A549 (cell line): ENCODE results near the gene SYTL2. TPM values are rescaled to one million over a fixed set of nuclear protein-coding genes. Genes with fewer than 3 reads are reported as not detected.
"Not testable (repeated sequence)": the region's sequence is repeated elsewhere in the genome, so short reads cannot be mapped to it uniquely, and the experiment has no call there.

Source experiments
- ATAC-seq, 2 experiments: fragments of 200-7000 bp in 1 of 2; fragments of >200 bp in 1 of 2; cut with Nextera tagmentation in 1 of 2; cut with Tn5 transposase in 1 of 2; 3 replicates each; pipeline versions ENCODE4 v1.8.0 to v1.9.1; 2018 to 2020; ENCODE audit warnings: mild to moderate bottlenecking in 1 of 2, moderate library complexity in 1 of 2
- CTCF ChIA-PET: fragments of 300-600 bp; sonication (Branson Sonifier 250); formaldehyde crosslinking; extraction: SDS; loops from one replicate; lab custom pipeline; 2021; ENCODE audit warnings: antibody characterized with exemption, inconsistent platforms; lab: Yijun Ruan, JAX
- POLR2A ChIA-PET: fragments of 350-600 bp; formaldehyde crosslinking; extraction: SDS; loops from one replicate; lab custom pipeline; 2021; ENCODE audit warnings: antibody characterized with exemption, inconsistent platforms; lab: Yijun Ruan, JAX
- DNase-seq, 2 experiments: peaks; one replicate each; pipeline versions ENCODE4 v3.0.0 to v3.0.0-alpha.2; 2011 to 2016; ENCODE audit warnings: low read depth in 1 of 2, low spot score in 1 of 2
- FAIRE-seq: peaks from 2 replicates; lab custom pipeline; 2011; peaks lifted over from hg19 to GRCh38; lab: Jason Lieb, UNC
- H3K27ac ChIP-seq, 2 experiments: fragments of >200 bp; sonication (Bioruptor Twin); formaldehyde crosslinking; 3 replicates each; pipeline ENCODE4 v1.5.1; 2016 to 2017
- H3K4me1 ChIP-seq: fragments of >200 bp; sonication (Bioruptor Twin); formaldehyde crosslinking; 3 replicates; pipeline ENCODE4 v1.6.1; 2016
- H3K4me2 ChIP-seq: fragments of >200 bp; sonication (Bioruptor Twin); formaldehyde crosslinking; 3 replicates; pipeline ENCODE4 v1.6.1; 2016
- H3K4me3 ChIP-seq: fragments of >200 bp; sonication (Bioruptor Twin); formaldehyde crosslinking; 3 replicates; pipeline ENCODE4 v1.5.1; 2016
- H3K9me3 ChIP-seq: fragments of >200 bp; sonication (Bioruptor Twin); formaldehyde crosslinking; 3 replicates; pipeline ENCODE4 v1.6.1; 2016
- CBX8 ChIP-seq: fragments of 200-600 bp; sonication (generic); IDR thresholded peaks from 2 replicates; pipeline ENCODE4 v1.6.1; 2016
- CEBPB ChIP-seq, 2 experiments: fragments of >200 bp in 1 of 2; sonication (Bioruptor Twin) in 1 of 2; formaldehyde crosslinking in 1 of 2; IDR thresholded peaks; 2 replicates each; pipeline ENCODE4 v1.6.1; 2012 to 2016
- CHD4 ChIP-seq: fragments of 200-600 bp; sonication (generic); IDR thresholded peaks from 2 replicates; pipeline ENCODE4 v1.6.1; 2016; ENCODE audit warnings: antibody characterized with exemption, mild to moderate bottlenecking, borderline replicate concordance
- CTCF ChIP-seq: fragments of >200 bp; sonication (Bioruptor Twin); formaldehyde crosslinking; IDR thresholded peaks from 3 replicates; pipeline ENCODE4 v1.5.1; 2016
- E2F6 ChIP-seq: IDR thresholded peaks from 2 replicates; pipeline ENCODE4 v1.6.1; 2012; ENCODE audit warnings: low read depth, borderline replicate concordance
- EP300 ChIP-seq, 2 experiments: fragments of >200 bp; sonication (Bioruptor Twin); formaldehyde crosslinking; IDR thresholded peaks; 2 replicates in 1 of 2; 3 replicates in 1 of 2; pipeline ENCODE4 v1.6.1; 2016 to 2017
- GATA3 ChIP-seq: IDR thresholded peaks from 2 replicates; pipeline ENCODE4 v1.6.1; 2012; ENCODE audit warnings: borderline replicate concordance
- HEYL ChIP-seq: fragments of 250-450 bp; sonication (Bioruptor Pico); IDR thresholded peaks from 2 replicates; pipeline ENCODE4 v1.8.0; 2021; ENCODE audit warnings: mild to moderate bottlenecking, moderate library complexity
- JUN ChIP-seq, 2 experiments: fragments of >200 bp; sonication (Bioruptor Twin); formaldehyde crosslinking; IDR thresholded peaks; 2 replicates in 1 of 2; 3 replicates in 1 of 2; pipeline ENCODE4 v1.6.1; 2016 to 2017
- MAFK ChIP-seq: fragments of 450-650 bp; IDR thresholded peaks from 2 replicates; pipeline ENCODE4 v1.6.1; 2014; ENCODE audit not compliant: partially characterized antibody
- MAX ChIP-seq: IDR thresholded peaks from 2 replicates; pipeline ENCODE4 v1.6.1; 2012
- NFE2L2 ChIP-seq: fragments of 150-350 bp; conservative IDR thresholded peaks from 2 replicates; pipeline ENCODE4 v1.6.1; 2014; ENCODE audit warnings: low read length
- NPAS2 ChIP-seq: fragments of 250-450 bp; sonication (Bioruptor Pico); IDR thresholded peaks from 2 replicates; pipeline ENCODE4 v1.8.0; 2022; ENCODE audit warnings: mild to moderate bottlenecking, moderate library complexity, borderline replicate concordance
- NR3C1 ChIP-seq: fragments of >200 bp; sonication (Bioruptor Twin); formaldehyde crosslinking; IDR thresholded peaks from 3 replicates; pipeline ENCODE4 v1.6.1; 2017
- PHF8 ChIP-seq: fragments of 200-600 bp; sonication (generic); IDR thresholded peaks from 2 replicates; pipeline ENCODE4 v1.6.1; 2016; ENCODE audit warnings: low read depth, mild to moderate bottlenecking, antibody characterized with exemption, moderate library complexity, borderline replicate concordance
- POLR2A ChIP-seq: IDR thresholded peaks from 2 replicates; pipeline ENCODE4 v1.6.1; 2012; ENCODE audit warnings: mild to moderate bottlenecking, low read length
- POLR2AphosphoS2 ChIP-seq: conservative IDR thresholded peaks from 2 replicates; pipeline ENCODE4 v1.6.1; 2012; ENCODE audit warnings: low read length, improper control_type of control experiment, inconsistent platforms
- RAD21 ChIP-seq, 2 experiments: fragments of >200 bp in 1 of 2; sonication (Bioruptor Twin) in 1 of 2; formaldehyde crosslinking in 1 of 2; IDR thresholded peaks in 1 of 2; conservative IDR thresholded peaks in 1 of 2; 2 replicates in 1 of 2; 3 replicates in 1 of 2; pipeline ENCODE4 v1.6.1; 2012 to 2018; ENCODE audit warnings: inconsistent platforms in 1 of 2
- RARB ChIP-seq: fragments of 250-450 bp; sonication (Bioruptor Pico); IDR thresholded peaks from 2 replicates; pipeline ENCODE4 v1.8.0; 2021; ENCODE audit warnings: mild to moderate bottlenecking, moderate library complexity
- SMC3 ChIP-seq: fragments of >200 bp; sonication (Bioruptor Twin); formaldehyde crosslinking; IDR thresholded peaks from 3 replicates; pipeline ENCODE4 v1.6.1; 2018; ENCODE audit warnings: inconsistent platforms
- ZFP36 ChIP-seq: fragments of 450-650 bp; IDR thresholded peaks from 2 replicates; pipeline ENCODE4 v1.6.1; 2014; ENCODE audit warnings: borderline replicate concordance; ENCODE audit not compliant: partially characterized antibody
- ZNF302 ChIP-seq: fragments of 250-450 bp; sonication (Bioruptor Pico); IDR thresholded peaks from 2 replicates; pipeline ENCODE4 v1.9.0; 2021; ENCODE audit warnings: inconsistent platforms, mild to moderate bottlenecking, moderate library complexity
- WGBS: methylation state at CpG from one replicate; pipeline ENCODE4 v1.1.6; 2017; ENCODE audit errors: missing lambda C conversion rate; 5-methylcytosine and 5-hydroxymethylcytosine counted together
- polyA minus RNA-seq: library from RNA; depleted of rRNA, polyadenylated mRNA; stranded (reverse); fragments of >200 nt; gene quantifications from 2 replicates; pipeline ENCODE4 v1.2.3, GENCODE V29; 2011; rRNA and poly(A)+ RNA removed
- polyA plus RNA-seq, 4 experiments: library from polyadenylated mRNA; depleted of rRNA in 3 of 4; stranded (reverse); fragments of >200 nt; fragmentation: RNase III in 1 of 4; extraction: RNeasy Plus Mini Kit Qiagen cat#74134 plus additional on column Dnase treatment in 1 of 4; gene quantifications; 2 replicates in 3 of 4; 3 replicates in 1 of 4; pipeline ENCODE4 v1.2.3, GENCODE V29; 2011 to 2017

Gene SYTL2
- polyA plus RNA-seq (2011; rRNA removed) (34.2 and 41.6 TPM in 2 replicates), polyA plus RNA-seq (2017; fragmentation: RNase III; extraction: RNeasy Plus Mini Kit Qiagen cat#74134 plus additional on column Dnase treatment) (10.8 to 15.5 TPM (median 11.6 TPM) in 3 replicates), polyA minus RNA-seq (15.1 and 16.5 TPM in 2 replicates)
- 4.1 and 4.6 TPM in 2 replicates for polyA plus RNA-seq (2012; cell fraction: cytosol; rRNA removed)
- polyA plus RNA-seq (2012; cell fraction: nucleus; rRNA removed), result 5.4 and 13.3 TPM in 2 replicates

GRCh38 chr11:85810871-85811611, at the start of gene SYTL2:
TSS of gene SYTL2 (minus strand) at chr11:85811141. CDS start at chr11:85757725, 53,416 bp downstream.
- DNase-seq, result peak; percentile 58 to 75
- FAIRE-seq, result no peak
- CTCF ChIA-PET, result interaction anchor here (0.9 to 2.1 kb wide), 13 partner anchors 9 to 162 kb away, joined by 3 to 35 read pairs (median 4); no protein-coding TSS in a partner anchor
- POLR2A ChIA-PET, result no interaction called here
- TF ChIP-seq JUN (IDR thresholded peaks at IDR 0.05), result peak in 1 of 2 experiments; percentile 44; a peak in 1 of 5 replicates
- TF ChIP-seq POLR2A, result peak; percentile 86
- TF ChIP-seq ZFP36, result peak; percentile 6
- peak; percentile 87 for TF ChIP-seq E2F6
- TF ChIP-seq CEBPB (IDR thresholded peaks at IDR 0.05), result no peak
- TF ChIP-seq MAX, result peak; percentile 85
- TF ChIP-seq RAD21 (conservative IDR thresholded peaks at IDR 0.05 in 1 of 2, IDR thresholded peaks at IDR 0.05 in 1 of 2), result peak; percentile 4 to 42; a peak in 2 of 5 replicates
- TF ChIP-seq HEYL (CRISPR knock-in tag), result no peak
- TF ChIP-seq PHF8, result peak; percentile 29; the same call in 1 of the 2 replicates
- peak; percentile 46 for TF ChIP-seq SMC3
- 0 out of 2 replicates have a peak, but pooled peaks have one; percentile 11 for TF ChIP-seq GATA3
- H3K4me2 ChIP-seq, result peak within 1 kb of the TSS; percentile 91
- ATAC-seq, result peak; percentile 89 to 97
- H3K4me1 ChIP-seq, result peaks cover 42% of the 10 kb centered on the region
- WGBS, result 8% methylated on average over 31 of the region's 72 CpGs
- peak within 1 kb of the TSS; percentile 55 to 81 for H3K27ac ChIP-seq
- H3K4me3 ChIP-seq, result peak within 1 kb of the TSS; percentile 52
- no peaks in the 10 kb centered on the region for H3K9me3 ChIP-seq

- ChIA-PET POLR2A (interaction anchor here (0.6 kb wide), 1 partner anchor 96 kb away, joined by 4 read pairs; no protein-coding TSS in a partner anchor), CTCF (interaction anchor here (0.6 kb wide), 1 partner anchor 735 kb away, joined by 5 read pairs; no protein-coding TSS in a partner anchor)
- not testable (repeated sequence) for H3K9me3 ChIP-seq, FAIRE-seq, ATAC-seq, H3K4me2 ChIP-seq, H3K27ac ChIP-seq, H3K4me3 ChIP-seq, H3K4me1 ChIP-seq, DNase-seq
Observed at GRCh38 chr11:85859541-85859940, 48.6 kb upstream of the SYTL2 start.

- CTCF ChIA-PET, result interaction anchor here (0.7 to 2.6 kb wide), 3 partner anchors 9 to 362 kb away, joined by 3 to 6 read pairs (median 3); no protein-coding TSS in a partner anchor
- POLR2A ChIA-PET, result no interaction called here
- no peaks in the 10 kb centered on the region for H3K9me3 ChIP-seq
- no peak for DNase-seq
- 88% methylated on average over 6 of the region's 10 CpGs for WGBS
- no peak for ATAC-seq
- no peak overlapping the region for H3K4me2 ChIP-seq
- peaks cover 7% of the 10 kb centered on the region for H3K4me1 ChIP-seq
- H3K4me3 ChIP-seq, result no peak overlapping the region
- TF ChIP-seq CHD4 (no peak), RARB (CRISPR knock-in tag) (no peak), NFE2L2 (no peak), POLR2AphosphoS2 (no peak), EP300 (IDR thresholded peaks at IDR 0.05) (no peak), GATA3 (no peak), CTCF (no peak), CBX8 (no peak), MAFK (no peak), NR3C1 (no peak), NPAS2 (no peak), ZNF302 (CRISPR knock-in tag) (no peak), RAD21 (conservative IDR thresholded peaks at IDR 0.05 in 1 of 2, IDR thresholded peaks at IDR 0.05 in 1 of 2) (no peak)
- H3K27ac ChIP-seq, result no peak overlapping the region
- no peak for FAIRE-seq
Observed at GRCh38 chr11:85857098-85857497, 46.2 kb upstream of the SYTL2 start.
